ENCODE results near the gene MBOAT2. TPM values are rescaled to one million over a fixed set of nuclear protein-coding genes. Genes with fewer than 3 reads are reported as not detected.

MBOAT2 gene
- total and polyA plus RNA-seq, 7 donors = 8.4 to 43.5 (median 15.3) TPM

DNA sequence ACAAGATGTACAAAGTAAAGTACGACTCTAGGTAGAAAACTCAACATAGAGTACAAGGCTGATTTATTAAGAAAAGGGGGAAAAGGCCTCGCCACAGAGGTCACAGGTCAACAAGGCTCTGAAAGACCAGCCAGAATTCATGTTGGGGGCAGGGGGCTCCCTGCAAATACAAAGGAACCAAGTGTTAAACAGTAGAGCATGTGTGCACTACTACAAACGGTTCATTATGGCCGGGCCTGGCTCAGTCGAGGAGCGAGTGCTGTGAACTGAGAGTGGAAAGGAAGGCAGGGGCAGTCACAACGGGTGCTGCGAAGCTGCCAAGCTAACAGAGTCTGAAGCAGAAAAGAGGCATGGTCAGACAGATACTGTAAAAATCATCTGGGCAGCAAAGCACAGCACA lies 77.1 kb downstream of the MBOAT2 start:
- no peak for DNase-seq

DNA sequence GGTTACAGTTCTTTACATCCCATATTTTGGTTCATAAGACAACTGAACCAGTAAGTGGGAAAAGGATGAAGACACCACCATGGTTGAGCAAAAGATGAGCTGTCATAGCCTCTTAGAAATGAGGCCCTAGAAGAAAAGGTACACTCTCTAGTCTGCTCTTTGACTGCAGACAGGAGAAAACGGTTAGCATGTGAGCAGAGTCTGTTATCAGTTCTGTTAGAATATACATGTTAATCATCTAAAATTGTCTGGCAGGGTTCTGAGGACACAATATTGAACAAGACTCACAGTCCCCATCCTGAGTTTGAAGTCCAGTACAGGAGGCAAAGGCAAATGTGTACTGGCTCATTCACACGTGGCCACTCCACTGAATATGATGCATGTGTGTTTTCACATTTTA lies 78.1 kb downstream of the MBOAT2 start:
- Histone ChIP-seq H3K27me3 (no peaks in the 10 kb centered on the region), H3K9me3 (no peaks in the 10 kb centered on the region), H3K36me3 (no peaks in the 10 kb centered on the region), H3K4me1 (no peaks in the 10 kb centered on the region), H3K27ac (no peak overlapping the region), H3K4me3 (no peak overlapping the region)
- no peak for DNase-seq
- intact Hi-C loops (cut with DNase I) = no loop called here
- TF ChIP-seq, protein P1, sequence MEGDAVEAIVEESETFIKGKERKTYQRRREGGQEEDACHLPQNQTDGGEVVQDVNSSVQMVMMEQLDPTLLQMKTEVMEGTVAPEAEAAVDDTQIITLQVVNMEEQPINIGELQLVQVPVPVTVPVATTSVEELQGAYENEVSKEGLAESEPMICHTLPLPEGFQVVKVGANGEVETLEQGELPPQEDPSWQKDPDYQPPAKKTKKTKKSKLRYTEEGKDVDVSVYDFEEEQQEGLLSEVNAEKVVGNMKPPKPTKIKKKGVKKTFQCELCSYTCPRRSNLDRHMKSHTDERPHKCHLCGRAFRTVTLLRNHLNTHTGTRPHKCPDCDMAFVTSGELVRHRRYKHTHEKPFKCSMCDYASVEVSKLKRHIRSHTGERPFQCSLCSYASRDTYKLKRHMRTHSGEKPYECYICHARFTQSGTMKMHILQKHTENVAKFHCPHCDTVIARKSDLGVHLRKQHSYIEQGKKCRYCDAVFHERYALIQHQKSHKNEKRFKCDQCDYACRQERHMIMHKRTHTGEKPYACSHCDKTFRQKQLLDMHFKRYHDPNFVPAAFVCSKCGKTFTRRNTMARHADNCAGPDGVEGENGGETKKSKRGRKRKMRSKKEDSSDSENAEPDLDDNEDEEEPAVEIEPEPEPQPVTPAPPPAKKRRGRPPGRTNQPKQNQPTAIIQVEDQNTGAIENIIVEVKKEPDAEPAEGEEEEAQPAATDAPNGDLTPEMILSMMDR (IDR thresholded peaks at IDR 0.05) = no peak
- TF ChIP-seq POLR2A (IDR thresholded peaks at IDR 0.05) (no peak), EP300 (IDR thresholded peaks at IDR 0.05) (no peak), POLR2AphosphoS5 (IDR thresholded peaks at IDR 0.05) (no peak)
- 87 to 90% methylated on average over 2 of the region's 2 CpGs for WGBS, 2 donors

More for the DNA sequence above, 77.1 kb downstream of the MBOAT2 start:
- H3K27ac ChIP-seq = no peak overlapping the region
- no peaks in the 10 kb centered on the region for H3K9me3 ChIP-seq
- H3K4me1 ChIP-seq = no peaks in the 10 kb centered on the region
- H3K36me3 ChIP-seq = no peaks in the 10 kb centered on the region
- 91 to 94% methylated on average over 8 of the region's 8 CpGs for WGBS, 2 donors
- no peak overlapping the region for H3K4me3 ChIP-seq
- intact Hi-C loops (cut with DNase I) = no loop called here
- no peak for TF ChIP-seq POLR2A (IDR thresholded peaks at IDR 0.05)
- TF ChIP-seq, protein P1 (IDR thresholded peaks at IDR 0.05) = no peak
- no peak for TF ChIP-seq POLR2AphosphoS5 (IDR thresholded peaks at IDR 0.05)
- TF ChIP-seq EP300 (IDR thresholded peaks at IDR 0.05) = no peak
- no peaks in the 10 kb centered on the region for H3K27me3 ChIP-seq

DNA sequence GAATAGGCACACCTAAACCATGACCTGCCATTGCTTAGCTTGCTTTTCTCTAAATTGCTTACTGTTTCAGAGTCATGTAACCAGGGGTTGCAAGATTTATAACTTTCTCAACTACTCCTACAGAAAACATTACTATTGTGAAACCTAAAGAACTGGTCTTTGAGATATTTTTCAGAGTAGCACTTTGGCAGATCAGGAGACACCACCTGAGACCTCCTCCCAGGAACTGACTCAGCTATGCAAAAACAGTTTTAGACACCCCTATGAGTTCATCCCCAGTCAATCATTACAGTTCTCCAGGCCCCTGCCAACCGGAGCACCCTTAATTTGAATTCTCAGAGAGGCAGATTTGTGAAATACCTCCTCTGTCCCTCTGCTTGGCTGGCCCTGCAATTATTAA lies 80.3 kb downstream of the MBOAT2 start:
- no peak overlapping the region for H3K27ac ChIP-seq
- DNase-seq = no peak
- H3K27me3 ChIP-seq = no peaks in the 10 kb centered on the region
- no peaks in the 10 kb centered on the region for H3K9me3 ChIP-seq
- no peaks in the 10 kb centered on the region for H3K36me3 ChIP-seq
- intact Hi-C loops (cut with DNase I) = no loop called here
- WGBS, 2 donors = 93 to 97% methylated on average over 1 of the region's 1 CpG
- H3K4me3 ChIP-seq = no peak overlapping the region
- TF ChIP-seq EP300 (IDR thresholded peaks at IDR 0.05) = no peak
- TF ChIP-seq, protein P1 (IDR thresholded peaks at IDR 0.05) = no peak
- no peak for TF ChIP-seq POLR2A (IDR thresholded peaks at IDR 0.05)
- TF ChIP-seq POLR2AphosphoS5 (IDR thresholded peaks at IDR 0.05) = no peak
- H3K4me1 ChIP-seq = no peaks in the 10 kb centered on the region

DNA sequence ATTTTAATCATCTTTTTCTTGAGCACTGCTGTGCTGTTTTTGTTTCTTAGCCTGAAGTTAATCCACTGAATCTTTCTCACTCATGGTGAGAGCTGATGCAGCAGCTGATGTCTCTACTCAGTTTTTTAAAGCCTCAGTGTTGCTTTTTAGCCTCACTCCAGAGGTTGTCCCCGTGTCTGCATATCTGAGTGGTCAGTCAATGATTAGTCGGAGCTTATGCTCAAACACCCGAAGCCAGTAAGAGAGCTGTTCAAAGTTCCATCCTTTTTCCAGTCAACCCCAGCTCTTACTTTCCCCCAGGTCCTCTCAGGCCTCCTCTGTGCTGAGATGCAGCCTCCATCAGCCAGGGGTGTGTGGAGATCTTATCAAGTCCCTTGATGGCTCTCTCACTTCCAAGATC lies 81.1 kb downstream of the MBOAT2 start:
- 75 to 88% methylated on average over 3 of the region's 3 CpGs for WGBS, 2 donors
- intact Hi-C loops (cut with DNase I) = no loop called here
- no peak for DNase-seq

More for the DNA sequence above, 81.1 kb downstream of the MBOAT2 start:
- no peaks in the 10 kb centered on the region for H3K4me1 ChIP-seq
- no peaks in the 10 kb centered on the region for H3K9me3 ChIP-seq
- no peak overlapping the region for H3K4me3 ChIP-seq
- H3K36me3 ChIP-seq = no peaks in the 10 kb centered on the region
- no peaks in the 10 kb centered on the region for H3K27me3 ChIP-seq
- H3K27ac ChIP-seq = no peak overlapping the region
- TF ChIP-seq EP300 (IDR thresholded peaks at IDR 0.05) (no peak), POLR2AphosphoS5 (IDR thresholded peaks at IDR 0.05) (no peak), POLR2A (IDR thresholded peaks at IDR 0.05) (no peak)
- TF ChIP-seq, protein P1 (IDR thresholded peaks at IDR 0.05) = no peak
